Fibroblast of mammary gland (primary cell): ENCODE measurements around the gene CHTF18.

ENCODE experiments used
- DNase-seq: peaks from one replicate; pipeline ENCODE4 v3.0.0-alpha.2; 2010; ENCODE audit warnings: low read depth
- H3K4me3 ChIP-seq: 2 replicates; pipeline ENCODE4 v1.5.1; 2011; ENCODE audit warnings: low read depth, mild to moderate bottlenecking, low read length, moderate library complexity; ENCODE audit not compliant: control insufficient read depth
- TF ChIP-seq, protein P1 (sequence below): conservative IDR thresholded peaks from 2 replicates; pipeline ENCODE4 v1.5.1; 2011; ENCODE audit warnings: low read depth, low read length, inconsistent platforms; ENCODE audit not compliant: control insufficient read depth, insufficient read depth

The CHTF18 gene

DNA sequence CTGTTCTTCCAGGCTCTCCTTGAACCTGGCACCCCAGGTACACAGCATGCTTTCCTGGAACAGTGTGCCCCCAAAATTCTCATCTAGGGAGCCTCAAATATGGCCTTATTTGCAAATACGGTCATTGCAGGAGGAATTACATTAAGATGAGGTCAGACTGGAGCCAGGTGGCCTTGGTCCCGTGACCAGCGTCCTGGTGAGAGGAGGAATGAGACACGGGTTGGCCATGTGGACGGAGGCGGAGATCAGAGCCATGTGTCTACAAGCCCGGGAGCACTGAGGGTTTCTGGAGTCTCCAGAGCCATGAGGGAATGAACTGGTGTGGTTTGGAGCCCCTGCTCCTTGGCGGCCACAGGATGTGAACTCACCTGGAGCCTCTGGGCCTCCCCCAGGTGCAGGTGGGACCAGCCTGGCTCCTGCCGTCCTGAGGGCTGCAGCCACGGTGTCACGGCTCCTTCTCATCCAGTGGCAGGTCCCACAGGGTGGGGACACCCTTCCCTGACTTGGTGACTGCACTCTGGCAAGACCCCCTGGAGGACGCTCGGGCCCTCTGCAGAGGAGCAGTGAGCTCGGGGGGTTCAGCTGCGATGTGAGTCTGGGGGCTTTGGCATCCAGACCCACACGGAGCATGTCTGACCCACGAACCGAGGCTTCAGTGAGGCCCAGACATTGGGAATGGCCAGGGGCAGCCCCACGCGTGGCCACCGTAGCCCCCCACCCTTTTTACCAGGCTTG is 33.9 kb downstream of the CHTF18 start:
- TF ChIP-seq, protein P1, sequence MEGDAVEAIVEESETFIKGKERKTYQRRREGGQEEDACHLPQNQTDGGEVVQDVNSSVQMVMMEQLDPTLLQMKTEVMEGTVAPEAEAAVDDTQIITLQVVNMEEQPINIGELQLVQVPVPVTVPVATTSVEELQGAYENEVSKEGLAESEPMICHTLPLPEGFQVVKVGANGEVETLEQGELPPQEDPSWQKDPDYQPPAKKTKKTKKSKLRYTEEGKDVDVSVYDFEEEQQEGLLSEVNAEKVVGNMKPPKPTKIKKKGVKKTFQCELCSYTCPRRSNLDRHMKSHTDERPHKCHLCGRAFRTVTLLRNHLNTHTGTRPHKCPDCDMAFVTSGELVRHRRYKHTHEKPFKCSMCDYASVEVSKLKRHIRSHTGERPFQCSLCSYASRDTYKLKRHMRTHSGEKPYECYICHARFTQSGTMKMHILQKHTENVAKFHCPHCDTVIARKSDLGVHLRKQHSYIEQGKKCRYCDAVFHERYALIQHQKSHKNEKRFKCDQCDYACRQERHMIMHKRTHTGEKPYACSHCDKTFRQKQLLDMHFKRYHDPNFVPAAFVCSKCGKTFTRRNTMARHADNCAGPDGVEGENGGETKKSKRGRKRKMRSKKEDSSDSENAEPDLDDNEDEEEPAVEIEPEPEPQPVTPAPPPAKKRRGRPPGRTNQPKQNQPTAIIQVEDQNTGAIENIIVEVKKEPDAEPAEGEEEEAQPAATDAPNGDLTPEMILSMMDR = no peak
- no peak for DNase-seq
- no peak overlapping the region for H3K4me3 ChIP-seq

DNA sequence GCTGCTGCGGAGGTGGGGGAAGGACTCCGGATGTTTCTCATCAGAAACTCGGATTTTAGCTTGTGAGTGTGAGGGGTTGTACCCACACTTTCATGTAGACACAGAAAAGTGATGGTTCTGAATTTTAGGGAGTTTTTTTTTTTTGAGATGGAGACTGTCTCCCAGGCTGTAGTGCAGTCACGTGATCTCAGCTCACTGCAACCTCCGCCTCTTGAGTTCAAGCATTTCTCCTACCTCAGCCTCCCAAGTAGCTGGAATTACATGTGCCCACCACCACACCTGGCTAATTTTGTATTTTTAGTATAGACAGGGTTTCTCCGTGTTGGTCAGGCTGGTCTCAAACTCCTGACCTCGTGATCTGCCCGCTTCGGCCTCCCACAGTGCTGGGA is 34.5 kb downstream of the CHTF18 start:
- no peak for DNase-seq
- TF ChIP-seq, protein P1 = no peak
- H3K4me3 ChIP-seq = no peak overlapping the region

- DNase-seq = no peak
- TF ChIP-seq, protein P1 = no peak
- H3K4me3 ChIP-seq = no peak overlapping the region
Observed at GRCh38 chr16:824194-824593, 35.8 kb downstream of the CHTF18 start.

GRCh38 chr16:824601-825000 is 36.2 kb downstream of the CHTF18 start:
- no peak for DNase-seq
- TF ChIP-seq, protein P1 = no peak
- no peak overlapping the region for H3K4me3 ChIP-seq

DNA sequence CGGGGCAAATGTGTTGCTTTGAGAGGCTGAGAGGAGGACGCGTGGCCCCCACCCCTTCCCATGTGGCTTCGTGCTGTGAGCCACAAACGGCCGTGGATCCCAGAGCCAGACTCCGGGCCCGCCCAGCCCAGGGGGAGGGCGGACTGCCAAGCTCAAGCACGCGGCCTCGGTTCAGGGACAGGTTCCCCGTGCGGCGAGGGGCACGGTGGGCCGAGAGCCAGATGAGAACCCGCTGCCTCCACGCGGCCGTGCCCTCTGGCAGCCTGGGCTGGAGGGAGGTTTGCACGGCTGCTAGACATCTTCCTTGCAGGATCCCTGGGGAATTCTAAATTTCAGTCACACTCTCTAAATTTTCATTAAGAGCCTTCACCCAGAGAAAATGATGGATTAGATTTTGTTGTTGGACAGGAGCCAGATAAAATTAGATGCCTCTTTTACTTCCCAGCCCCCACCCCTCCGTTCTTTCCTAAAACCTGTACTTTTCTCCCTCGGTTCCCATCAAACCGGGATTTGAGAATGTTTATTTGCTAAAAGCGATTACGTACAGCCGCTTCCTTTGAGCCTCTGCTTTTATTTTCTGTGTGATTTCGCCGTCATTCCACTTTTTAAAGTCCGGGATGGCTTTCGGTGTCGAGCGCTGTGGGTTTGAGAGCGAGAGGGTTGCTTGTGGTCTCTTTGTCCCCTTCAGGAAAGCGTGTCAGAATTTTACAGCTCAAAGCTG is 37.1 kb downstream of the CHTF18 start:
- TF ChIP-seq, protein P1 = no peak
- no peak for DNase-seq
- no peak overlapping the region for H3K4me3 ChIP-seq

DNA sequence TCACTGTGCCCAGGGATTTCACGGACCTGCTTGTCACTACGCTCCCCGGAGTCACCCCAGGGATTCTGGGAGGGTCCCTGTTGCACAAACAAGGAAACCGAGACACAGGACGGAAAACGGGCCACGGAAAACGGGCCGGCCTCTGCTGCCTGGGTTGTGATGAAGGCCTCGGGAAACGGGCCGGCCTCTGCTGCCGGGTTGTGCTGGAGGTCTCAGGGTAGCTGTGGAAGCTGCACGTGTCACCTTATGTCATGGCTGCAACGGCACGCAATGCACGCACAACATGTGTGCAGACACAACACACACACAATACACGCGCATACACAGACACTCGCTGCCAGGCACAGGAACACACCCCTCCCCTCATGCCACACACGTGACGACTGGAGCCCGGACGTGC is 39.1 kb downstream of the CHTF18 start:
- TF ChIP-seq, protein P1 = no peak

More for the DNA sequence above, 39.1 kb downstream of the CHTF18 start:
- H3K4me3 ChIP-seq = no peak overlapping the region
- DNase-seq = no peak
